ENCODE data around the gene C2CD3. TPM values are rescaled to one million over a fixed set of nuclear protein-coding genes. Genes with fewer than 3 reads are reported as not detected.
"Not testable (repeated sequence)": the region's sequence is repeated elsewhere in the genome, so short reads cannot be mapped to it uniquely, and the experiment has no call there.

Gene C2CD3
- total RNA-seq, 1 donor from 2014 or later = 12.2 TPM

GRCh38 chr11:74142624-74143023 lies 28.2 kb downstream of the C2CD3 start:
- Histone ChIP-seq H3K36me3 (ENCODE audit: control insufficient read depth, insufficient read depth, low read length) (no peaks in the 10 kb centered on the region), H3K4me3 (ENCODE audit: low read depth, low read length) (no peak overlapping the region), H3K27me3 (ENCODE audit: control insufficient read depth, insufficient read depth, low read length) (no peaks in the 10 kb centered on the region)
- TF ChIP-seq CTCF (IDR thresholded peaks at IDR 0.05; ENCODE audit: insufficient read depth, low read length, poor library complexity, severe bottlenecking) = no peak
- DNase-seq (ENCODE audit: low read depth) = no peak

GRCh38 chr11:74141908-74142307 lies 28.9 kb downstream of the C2CD3 start:
- TF ChIP-seq CTCF (IDR thresholded peaks at IDR 0.05; ENCODE audit: insufficient read depth, low read length, poor library complexity, severe bottlenecking) = no peak

GRCh38 chr11:74141241-74141695 lies 29.5 kb downstream of the C2CD3 start:
- no peak for DNase-seq (ENCODE audit: low read depth)
- H3K27me3 ChIP-seq (ENCODE audit: control insufficient read depth, insufficient read depth, low read length) = no peaks in the 10 kb centered on the region

More at GRCh38 chr11:74141908-74142307, 28.9 kb downstream of the C2CD3 start:
- no peak for DNase-seq (ENCODE audit: low read depth)
- Histone ChIP-seq H3K4me3 (ENCODE audit: low read depth, low read length) (no peak overlapping the region), H3K27me3 (ENCODE audit: control insufficient read depth, insufficient read depth, low read length) (no peaks in the 10 kb centered on the region), H3K36me3 (ENCODE audit: control insufficient read depth, insufficient read depth, low read length) (no peaks in the 10 kb centered on the region)

GRCh38 chr11:74139919-74140431 lies 30.8 kb downstream of the C2CD3 start:
- H3K4me3 ChIP-seq (ENCODE audit: low read depth, low read length); H3K36me3 ChIP-seq (ENCODE audit: control insufficient read depth, insufficient read depth, low read length); H3K27me3 ChIP-seq (ENCODE audit: control insufficient read depth, insufficient read depth, low read length); DNase-seq (ENCODE audit: low read depth): not testable (repeated sequence)

More at GRCh38 chr11:74141241-74141695, 29.5 kb downstream of the C2CD3 start:
- no peak for TF ChIP-seq CTCF (IDR thresholded peaks at IDR 0.05; ENCODE audit: insufficient read depth, low read length, poor library complexity, severe bottlenecking)
- H3K4me3 ChIP-seq (ENCODE audit: low read depth, low read length) = no peak overlapping the region
- H3K36me3 ChIP-seq (ENCODE audit: control insufficient read depth, insufficient read depth, low read length) = no peaks in the 10 kb centered on the region

- no peak for DNase-seq (ENCODE audit: low read depth)
- TF ChIP-seq CTCF (IDR thresholded peaks at IDR 0.05; ENCODE audit: insufficient read depth, low read length, poor library complexity, severe bottlenecking) = no peak
- H3K36me3 ChIP-seq (ENCODE audit: control insufficient read depth, insufficient read depth, low read length) = no peaks in the 10 kb centered on the region
- no peak overlapping the region for H3K4me3 ChIP-seq (ENCODE audit: low read depth, low read length)
- no peaks in the 10 kb centered on the region for H3K27me3 ChIP-seq (ENCODE audit: control insufficient read depth, insufficient read depth, low read length)
These were observed 31.5 kb downstream of the C2CD3 start for GRCh38 chr11:74139151-74139918.

GRCh38 chr11:74138572-74138971 lies 32.2 kb downstream of the C2CD3 start:
- TF ChIP-seq CTCF (IDR thresholded peaks at IDR 0.05; ENCODE audit: insufficient read depth, low read length, poor library complexity, severe bottlenecking) = no peak
- H3K27me3 ChIP-seq (ENCODE audit: control insufficient read depth, insufficient read depth, low read length) = no peaks in the 10 kb centered on the region
- peak; percentile 97 for DNase-seq (ENCODE audit: low read depth)
- no peaks in the 10 kb centered on the region for H3K36me3 ChIP-seq (ENCODE audit: control insufficient read depth, insufficient read depth, low read length)
- no peak overlapping the region for H3K4me3 ChIP-seq (ENCODE audit: low read depth, low read length)
